Stimulated activated CD4-positive, alpha-beta T cell treated with anti-CD3 and anti-CD28 coated beads, Interleukin-4, amount 100 ng/mL, for 24 hours (primary cell): ENCODE measurements around the gene MCTP1.

Experiments used
- DNase-seq: peaks from one replicate; pipeline ENCODE4 v3.0.0-alpha.2; 2020

The MCTP1 gene

GRCh38 chr5:95284572-95285408, at the start of gene MCTP1:
MCTP1 (minus strand) TSS chr5:95285094.
- DNase-seq: no peak

- no peak for DNase-seq
These were observed 47.3 kb upstream of the MCTP1 start for GRCh38 chr5:95332158-95332557.

- no peak for DNase-seq
These were observed 46.5 kb upstream of the MCTP1 start for GRCh38 chr5:95331358-95331757.

DNA sequence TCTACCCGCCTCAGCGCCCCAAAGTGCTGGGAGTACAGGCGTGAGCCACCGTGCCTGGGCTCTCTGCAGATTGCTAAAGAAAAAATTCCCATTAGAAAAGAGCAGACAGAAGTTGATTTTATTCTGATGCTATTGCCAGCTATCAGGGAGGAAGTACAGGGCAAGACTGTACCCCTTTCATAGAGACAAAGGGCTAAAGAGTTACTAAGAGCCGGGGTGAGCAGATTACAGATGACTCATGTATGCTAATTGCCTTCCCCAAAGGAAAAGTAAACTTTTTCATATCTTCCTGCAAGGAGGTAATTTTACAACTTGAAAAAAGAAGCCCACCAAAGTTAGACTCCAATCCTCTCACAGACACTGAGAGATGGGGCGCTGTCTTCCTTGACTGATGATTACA, 42.3 kb upstream of the MCTP1 start:
- DNase-seq: no peak

- DNase-seq: no peak
These were observed 32.8 kb upstream of the MCTP1 start for GRCh38 chr5:95317687-95318086.

- DNase-seq: no peak
These were observed 32.2 kb upstream of the MCTP1 start for GRCh38 chr5:95317085-95317484.

DNA sequence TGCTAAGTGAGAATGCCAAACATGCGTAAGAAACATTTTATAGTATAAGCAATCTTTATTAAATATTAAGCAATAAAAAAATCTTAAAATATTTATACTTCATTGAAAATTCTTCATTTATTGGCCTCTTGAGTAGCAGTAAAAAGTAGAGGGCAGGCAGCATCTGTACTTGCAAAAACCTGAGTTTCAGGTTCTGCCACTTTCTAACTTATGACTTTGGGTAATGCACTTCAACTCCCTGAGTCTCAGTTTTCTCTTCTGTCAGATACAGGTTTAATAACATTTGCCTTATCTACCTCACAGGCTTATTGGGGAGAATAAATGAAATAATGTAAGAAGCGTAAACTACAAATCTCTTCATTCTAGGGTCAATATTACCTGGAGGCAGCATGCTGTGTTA, 19.8 kb upstream of the MCTP1 start:
- DNase-seq: no peak

GRCh38 chr5:95298651-95299050, 13.8 kb upstream of the MCTP1 start:
- DNase-seq: no peak

- no peak for DNase-seq
These were observed 11.4 kb upstream of the MCTP1 start for GRCh38 chr5:95296291-95296690.

- no peak for DNase-seq
These were observed 488 bp upstream of the MCTP1 start for GRCh38 chr5:95285409-95285755.

DNA sequence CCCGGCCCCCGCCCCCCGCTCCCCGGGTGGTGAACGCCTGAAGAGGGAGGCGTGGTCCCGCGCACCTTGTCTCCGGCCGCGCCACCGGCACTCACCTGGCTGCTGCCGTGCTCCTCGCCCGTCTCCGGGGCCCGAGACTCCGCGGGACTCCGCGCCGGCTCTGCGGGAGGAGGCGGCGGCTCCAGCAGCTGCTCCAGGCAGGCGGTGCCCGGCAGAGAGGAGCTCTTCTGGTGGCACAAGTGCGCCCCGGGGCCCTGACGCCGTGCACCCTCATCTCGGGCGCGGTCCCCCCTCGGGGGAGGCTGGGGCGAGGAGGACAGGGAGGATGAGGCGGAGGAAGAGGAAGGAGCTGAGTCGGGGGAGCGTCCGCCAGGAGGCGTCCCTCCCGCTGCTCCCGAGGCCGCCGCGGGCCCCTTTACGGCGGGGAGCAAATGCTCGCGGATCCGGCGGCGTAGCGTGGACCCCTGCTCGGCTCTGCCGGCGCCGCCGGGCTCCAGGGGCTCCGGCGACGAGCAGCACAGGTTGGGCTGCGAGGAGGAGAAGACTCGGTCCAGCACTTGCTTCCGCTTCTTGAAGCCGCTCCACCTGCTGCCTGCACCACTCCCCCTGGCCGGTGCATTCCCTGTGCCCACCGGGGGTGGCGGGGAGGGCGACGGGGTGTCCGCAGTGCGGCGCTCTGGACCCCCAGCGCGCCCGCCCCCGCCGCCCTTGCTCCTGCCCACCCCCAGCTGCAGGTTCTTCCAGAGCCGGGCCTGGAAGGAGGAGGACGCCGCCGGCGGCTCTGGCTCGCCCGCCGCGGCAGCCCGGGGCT, 928 bp downstream of the MCTP1 start:
- no peak for DNase-seq

DNA sequence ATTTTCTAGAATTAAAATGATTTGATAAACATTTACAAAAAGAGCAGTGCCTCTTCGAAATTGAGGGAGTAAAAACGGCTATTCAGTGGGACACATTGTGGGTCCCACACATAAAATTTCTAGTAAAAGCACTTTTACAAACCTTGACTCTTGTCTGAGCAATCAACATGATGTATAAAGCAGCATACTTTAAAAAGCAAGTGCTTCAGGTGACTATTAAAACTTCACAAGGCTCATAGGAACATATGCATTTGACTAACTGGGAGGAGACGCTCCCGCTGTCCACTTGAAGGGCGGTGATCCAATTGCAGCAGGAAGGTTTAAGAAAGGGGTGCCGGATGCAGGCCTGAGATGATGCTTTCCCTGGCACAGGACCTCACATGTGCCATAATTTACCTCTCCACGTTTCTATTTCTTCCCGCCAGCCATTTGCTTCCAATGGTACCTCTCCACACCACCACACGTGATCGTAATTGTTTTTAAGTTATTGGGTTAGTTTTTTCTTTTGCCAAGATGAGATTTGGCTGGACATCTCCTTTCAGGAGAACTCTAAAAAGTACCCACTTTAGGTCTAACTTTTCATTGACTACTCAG, 1.8 kb downstream of the MCTP1 start:
- DNase-seq: no peak

DNA sequence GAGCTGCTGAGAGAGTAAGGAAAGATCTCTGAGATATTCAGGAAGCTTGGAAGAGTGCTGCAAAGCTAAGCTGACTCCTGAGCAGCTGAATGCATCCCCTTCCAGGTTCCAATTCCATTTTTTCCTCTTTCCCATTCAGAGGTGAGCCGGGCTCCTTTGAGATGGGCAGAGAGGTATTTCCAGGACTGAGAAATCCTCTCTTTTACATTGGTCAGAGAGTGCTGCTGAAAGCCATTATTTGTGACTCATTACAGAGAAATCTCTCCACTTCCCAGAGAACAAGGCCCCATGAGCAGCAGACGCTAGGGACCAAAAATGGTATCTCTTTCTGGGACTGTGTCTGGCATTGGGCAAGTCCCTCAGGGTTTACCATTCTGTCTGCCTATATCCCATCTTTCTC, 3.7 kb downstream of the MCTP1 start:
- no peak for DNase-seq

GRCh38 chr5:95280401-95281095, 4.3 kb downstream of the MCTP1 start:
- no peak for DNase-seq

DNA sequence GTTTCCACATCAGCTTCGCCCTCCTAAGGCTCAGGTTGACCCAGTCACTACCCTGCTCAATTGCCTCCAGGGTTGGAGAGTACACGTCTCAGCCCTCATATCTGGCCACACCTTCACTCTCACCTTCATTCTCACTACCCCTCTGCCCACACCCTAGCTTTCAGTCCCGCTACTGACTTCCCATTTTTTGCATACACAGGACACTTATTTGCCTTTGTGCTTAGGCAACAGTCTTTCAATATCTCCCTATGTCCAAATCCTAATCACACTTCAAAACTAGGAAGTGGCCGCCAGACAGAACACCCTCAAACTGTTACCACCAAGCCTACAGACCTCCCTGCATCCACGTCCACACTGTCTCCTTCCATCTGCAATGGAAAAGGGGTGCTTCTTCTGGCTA, 10.9 kb downstream of the MCTP1 start:
- DNase-seq: no peak

GRCh38 chr5:95272316-95272929, 12.5 kb downstream of the MCTP1 start:
- DNase-seq: no peak

GRCh38 chr5:95262933-95263660, 21.8 kb downstream of the MCTP1 start:
- DNase-seq: no peak

- no peak for DNase-seq
These were observed 23.3 kb downstream of the MCTP1 start for GRCh38 chr5:95261437-95262175.

- DNase-seq: no peak
These were observed 27.9 kb downstream of the MCTP1 start for GRCh38 chr5:95256991-95257390.

DNA sequence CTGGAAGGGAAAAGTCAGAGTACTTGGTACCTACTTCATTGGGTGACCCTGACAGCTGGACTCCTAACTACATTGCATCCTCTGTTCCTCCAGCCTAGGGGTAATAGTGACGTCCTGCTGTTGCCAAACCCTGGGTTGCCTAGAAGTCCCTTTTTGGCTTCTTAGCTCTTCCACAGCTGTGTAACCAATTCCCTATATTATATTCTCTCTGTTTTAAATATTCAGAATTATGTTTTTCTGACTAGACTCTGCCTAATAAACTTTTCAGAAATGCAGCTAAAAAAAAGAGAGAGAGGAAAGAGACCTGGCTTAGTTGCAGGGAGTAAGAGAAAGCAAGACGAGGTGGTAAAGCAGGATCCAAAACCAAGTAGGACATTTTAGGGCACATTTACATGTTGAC, 28.4 kb downstream of the MCTP1 start:
- DNase-seq: no peak

GRCh38 chr5:95252801-95253200, 32.1 kb downstream of the MCTP1 start:
- no peak for DNase-seq
